ENCODE data around the gene PTPRN2.
A peak's percentile ranks its signal among the peaks of the same experiment; 100 is the strongest.

DNA sequence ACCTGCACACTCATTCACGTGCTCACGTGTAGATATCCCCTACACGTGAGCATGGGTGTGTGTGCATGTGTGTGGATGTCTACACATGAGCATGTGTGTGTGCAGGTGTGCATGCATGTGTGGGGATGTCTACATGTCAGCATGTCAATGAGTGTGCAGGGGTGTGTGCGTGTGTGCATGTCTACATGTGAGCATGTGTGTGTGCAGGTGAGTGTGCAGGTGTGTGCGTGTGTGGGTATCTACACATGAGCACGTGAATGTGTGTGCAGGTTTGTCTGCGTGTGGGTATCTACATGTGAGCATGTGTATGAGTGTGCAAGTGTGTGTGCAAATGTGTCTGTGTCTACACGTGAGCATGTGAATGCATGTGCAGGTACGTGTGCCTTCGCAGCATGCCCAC is 274.8 kb downstream of the PTPRN2 start:
- TF ChIP-seq, protein P1, sequence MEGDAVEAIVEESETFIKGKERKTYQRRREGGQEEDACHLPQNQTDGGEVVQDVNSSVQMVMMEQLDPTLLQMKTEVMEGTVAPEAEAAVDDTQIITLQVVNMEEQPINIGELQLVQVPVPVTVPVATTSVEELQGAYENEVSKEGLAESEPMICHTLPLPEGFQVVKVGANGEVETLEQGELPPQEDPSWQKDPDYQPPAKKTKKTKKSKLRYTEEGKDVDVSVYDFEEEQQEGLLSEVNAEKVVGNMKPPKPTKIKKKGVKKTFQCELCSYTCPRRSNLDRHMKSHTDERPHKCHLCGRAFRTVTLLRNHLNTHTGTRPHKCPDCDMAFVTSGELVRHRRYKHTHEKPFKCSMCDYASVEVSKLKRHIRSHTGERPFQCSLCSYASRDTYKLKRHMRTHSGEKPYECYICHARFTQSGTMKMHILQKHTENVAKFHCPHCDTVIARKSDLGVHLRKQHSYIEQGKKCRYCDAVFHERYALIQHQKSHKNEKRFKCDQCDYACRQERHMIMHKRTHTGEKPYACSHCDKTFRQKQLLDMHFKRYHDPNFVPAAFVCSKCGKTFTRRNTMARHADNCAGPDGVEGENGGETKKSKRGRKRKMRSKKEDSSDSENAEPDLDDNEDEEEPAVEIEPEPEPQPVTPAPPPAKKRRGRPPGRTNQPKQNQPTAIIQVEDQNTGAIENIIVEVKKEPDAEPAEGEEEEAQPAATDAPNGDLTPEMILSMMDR (IDR thresholded peaks at IDR 0.05; ENCODE audit: low read depth, low read length): no peak
- TF ChIP-seq POLR2A (IDR thresholded peaks at IDR 0.05; ENCODE audit: extremely low read depth, insufficient read length) (no peak), MYC (IDR thresholded peaks at IDR 0.05; ENCODE audit: low read depth, low read length) (no peak)
- TF ChIP-seq, protein P2, sequence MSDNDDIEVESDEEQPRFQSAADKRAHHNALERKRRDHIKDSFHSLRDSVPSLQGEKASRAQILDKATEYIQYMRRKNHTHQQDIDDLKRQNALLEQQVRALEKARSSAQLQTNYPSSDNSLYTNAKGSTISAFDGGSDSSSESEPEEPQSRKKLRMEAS (IDR thresholded peaks at IDR 0.05; ENCODE audit: low read depth, low read length): 0 out of 2 replicates have a peak, but pooled peaks have one; percentile 6
